H1 (cell line): Measurements from ENCODE around the gene TTI1. TPM values are rescaled to one million over a fixed set of nuclear protein-coding genes. Genes with fewer than 3 reads are reported as not detected.

Experiments
- CTCF ChIA-PET: fragments of 300-600 bp; sonication (Branson Sonifier 250); formaldehyde crosslinking; loops from one replicate; lab custom pipeline; 2021; ENCODE audit not compliant: partially characterized antibody; lab: Charles Lee
- POLR2A ChIA-PET: fragments of 300-600 bp; sonication (Branson Sonifier 250); formaldehyde crosslinking; loops from one replicate; lab custom pipeline; 2021; ENCODE audit warnings: inconsistent platforms; ENCODE audit not compliant: partially characterized antibody; lab: Charles Lee
- DNase-seq, 2 experiments: peaks; one replicate each; pipeline versions ENCODE4 v3.0.0 to v3.0.0-alpha.2; 2010 to 2022; ENCODE audit warnings: low spot score in 2 of 2, low read depth in 1 of 2, mixed read lengths in 1 of 2
- FAIRE-seq: peaks from 2 replicates; lab custom pipeline; 2011; peaks lifted over from hg19 to GRCh38; lab: Jason Lieb, UNC
- H2AFZ ChIP-seq: 2 replicates; pipeline ENCODE4 v1.8.1; 2012; ENCODE audit warnings: low read length, inconsistent platforms
- H2AK5ac ChIP-seq: 2 replicates; pipeline ENCODE4 v1.6.1; 2013; ENCODE audit warnings: low read depth, low read length
- H2BK120ac ChIP-seq: replicated peaks from 2 replicates; pipeline ENCODE3; 2013; ENCODE audit warnings: low read depth, low read length, inconsistent platforms
- H2BK12ac ChIP-seq: 2 replicates; pipeline ENCODE4 v1.6.1; 2013; ENCODE audit warnings: low read depth, low read length
- H2BK15ac ChIP-seq: 2 replicates; pipeline ENCODE4 v1.6.1; 2013; ENCODE audit warnings: low read length
- H2BK20ac ChIP-seq: 2 replicates; pipeline ENCODE4 v1.6.1; 2013; ENCODE audit warnings: low read length
- H2BK5ac ChIP-seq: 2 replicates; pipeline ENCODE4 v1.6.1; 2013; ENCODE audit warnings: low read depth, low read length
- H3K14ac ChIP-seq: 2 replicates; pipeline ENCODE4 v1.6.1; 2013; ENCODE audit warnings: inconsistent platforms; ENCODE audit not compliant: insufficient read length
- H3K18ac ChIP-seq: 2 replicates; pipeline ENCODE4 v1.6.1; 2013; ENCODE audit warnings: low read length; ENCODE audit errors: extremely low read depth
- H3K23ac ChIP-seq: 2 replicates; pipeline ENCODE4 v1.6.1; 2013; ENCODE audit warnings: inconsistent platforms; ENCODE audit not compliant: insufficient read length
- H3K23me2 ChIP-seq: 2 replicates; pipeline ENCODE4 v1.6.1; 2013; ENCODE audit warnings: low read depth, low read length
- H3K27ac ChIP-seq: 2 replicates; pipeline ENCODE4 v1.6.1; 2011; ENCODE audit warnings: low read depth, low read length, inconsistent platforms
- H3K27me3 ChIP-seq, 4 experiments: replicated peaks in 1 of 4; 1 replicate in 1 of 4; 2 replicates in 3 of 4; pipeline versions ENCODE4 v1.6.1 to v1.8.1; 2011 to 2013; ENCODE audit warnings: low read length in 3 of 4, mild to moderate bottlenecking in 3 of 4, inconsistent platforms in 2 of 4, mixed read lengths in 2 of 4, moderate library complexity in 1 of 4; ENCODE audit not compliant: control insufficient read depth in 3 of 4, insufficient read depth in 3 of 4; ENCODE audit errors: extremely low read depth in 1 of 4
- H3K36me3 ChIP-seq, 4 experiments: 2 replicates each; pipeline versions ENCODE4 v1.6.1 to v1.8.1; 2011 to 2013; ENCODE audit warnings: mild to moderate bottlenecking in 4 of 4, low read length in 3 of 4, moderate library complexity in 2 of 4, control low read depth in 1 of 4, inconsistent platforms in 1 of 4; ENCODE audit not compliant: insufficient read depth in 4 of 4, control insufficient read depth in 2 of 4
- H3K4ac ChIP-seq: replicated peaks from 2 replicates; pipeline ENCODE3; 2013; ENCODE audit warnings: low read length, low read depth, mixed read lengths, inconsistent platforms; ENCODE audit not compliant: insufficient read length
- H3K4me1 ChIP-seq, 4 experiments: replicated peaks in 1 of 4; 1 replicate in 1 of 4; 2 replicates in 3 of 4; pipeline versions ENCODE4 v1.6.1 to v1.8.1; 2011 to 2013; ENCODE audit warnings: low read length in 3 of 4, inconsistent platforms in 2 of 4, mixed read lengths in 1 of 4; ENCODE audit not compliant: insufficient read depth in 4 of 4, control insufficient read depth in 3 of 4
- H3K4me2 ChIP-seq, 2 experiments: 2 replicates each; pipeline versions ENCODE4 v1.6.1 to v1.8.1; 2011 to 2013; ENCODE audit warnings: low read depth in 2 of 2, low read length in 2 of 2, control low read depth in 1 of 2, inconsistent platforms in 1 of 2, mild to moderate bottlenecking in 1 of 2; ENCODE audit not compliant: insufficient read depth in 1 of 2
- H3K4me3 ChIP-seq, 4 experiments: fragments of 200-600, 300-600 bp in 1 of 4; sonication (generic), shearing (Covaris generic), sonication (Bioruptor Twin) in 1 of 4; 2 replicates each; pipeline versions ENCODE4 v1.5.1 to v1.8.1; 2011 to 2016; ENCODE audit warnings: low read length in 4 of 4, low read depth in 3 of 4, control low read depth in 2 of 4, inconsistent platforms in 2 of 4, mild to moderate bottlenecking in 2 of 4, mixed read lengths in 1 of 4, moderate library complexity in 1 of 4; ENCODE audit not compliant: insufficient read depth in 2 of 4; ENCODE audit errors: extremely low read depth in 1 of 4
- H3K56ac ChIP-seq: replicated peaks from 2 replicates; pipeline ENCODE3; 2013; ENCODE audit warnings: low read depth, mild to moderate bottlenecking, mixed read lengths, low read length, inconsistent platforms; ENCODE audit not compliant: insufficient read length
- H3K79me1 ChIP-seq: 2 replicates; pipeline ENCODE4 v1.6.1; 2013; ENCODE audit warnings: low read depth, low read length, control low read depth
- H3K79me2 ChIP-seq, 2 experiments: 2 replicates each; pipeline versions ENCODE4 v1.6.1 to v1.8.1; 2012 to 2013; ENCODE audit warnings: low read length in 2 of 2, mild to moderate bottlenecking in 2 of 2, inconsistent platforms in 1 of 2; ENCODE audit not compliant: insufficient read depth in 2 of 2, control insufficient read depth in 1 of 2
- H3K9ac ChIP-seq, 4 experiments: replicated peaks in 1 of 4; 1 replicate in 1 of 4; 2 replicates in 3 of 4; pipeline versions ENCODE4 v1.6.1 to v1.8.1; 2011 to 2013; ENCODE audit warnings: low read depth in 3 of 4, low read length in 3 of 4, control low read depth in 2 of 4, mild to moderate bottlenecking in 2 of 4, moderate library complexity in 2 of 4, inconsistent platforms in 1 of 4; ENCODE audit errors: extremely low read depth in 1 of 4
- H3K9me3 ChIP-seq, 2 experiments: 2 replicates each; pipeline versions ENCODE4 v1.6.1 to v1.8.1; 2012 to 2013; ENCODE audit warnings: mild to moderate bottlenecking in 2 of 2, moderate library complexity in 2 of 2, control low read depth in 1 of 2, inconsistent platforms in 1 of 2, low read depth in 1 of 2, low read length in 1 of 2, mixed read lengths in 1 of 2; ENCODE audit not compliant: insufficient read depth in 2 of 2
- H4K20me1 ChIP-seq, 2 experiments: replicated peaks in 1 of 2; 2 replicates each; pipeline versions ENCODE3 to v1.8.1; 2011 to 2013; ENCODE audit warnings: inconsistent platforms in 2 of 2, low read length in 2 of 2, mild to moderate bottlenecking in 1 of 2; ENCODE audit not compliant: insufficient read depth in 2 of 2, control insufficient read depth in 1 of 2
- H4K5ac ChIP-seq: 2 replicates; pipeline ENCODE4 v1.6.1; 2013; ENCODE audit warnings: low read length, low read depth, mixed read lengths, inconsistent platforms; ENCODE audit not compliant: insufficient read length
- H4K8ac ChIP-seq: 2 replicates; pipeline ENCODE4 v1.8.0; 2013; ENCODE audit warnings: mild to moderate bottlenecking, moderate library complexity, low read length, inconsistent platforms; ENCODE audit not compliant: insufficient read depth; ENCODE audit errors: extremely low read depth
- H4K91ac ChIP-seq: replicated peaks from 2 replicates; pipeline ENCODE3; 2013; ENCODE audit warnings: low read length, mixed read lengths, inconsistent platforms; ENCODE audit not compliant: insufficient read length
- CBX8 ChIP-seq: fragments of 300-800, 300-1000 bp; sonication (generic); IDR thresholded peaks from 2 replicates; pipeline ENCODE4 v1.7.1; 2016; ENCODE audit warnings: low read depth, low read length, borderline replicate concordance
- EGR1 ChIP-seq: IDR thresholded peaks from 2 replicates; pipeline ENCODE4 v1.6.1; 2011; ENCODE audit warnings: low read depth, low read length, borderline replicate concordance
- KDM5A ChIP-seq: fragments of 200-600 bp; IDR thresholded peaks from 2 replicates; pipeline ENCODE4 v1.7.1; 2012; ENCODE audit warnings: mild to moderate bottlenecking, low read length, inconsistent platforms, mixed read lengths
- NANOG ChIP-seq: IDR thresholded peaks from 2 replicates; pipeline ENCODE4 v1.6.1; 2011; ENCODE audit warnings: low read length, low read depth, mild to moderate bottlenecking, inconsistent platforms; ENCODE audit not compliant: insufficient read depth, poor library complexity, severe bottlenecking
- POLR2A ChIP-seq, 2 experiments: IDR thresholded peaks; 1 replicate in 1 of 2; 2 replicates in 1 of 2; pipeline ENCODE4 v1.6.1; 2011; ENCODE audit warnings: low read depth in 2 of 2, low read length in 2 of 2, mild to moderate bottlenecking in 2 of 2; ENCODE audit errors: control extremely low read depth in 1 of 2
- POLR2AphosphoS5 ChIP-seq: IDR thresholded peaks from 2 replicates; pipeline ENCODE4 v1.6.1; 2011; ENCODE audit warnings: low read depth, low read length
- RFX5 ChIP-seq: IDR thresholded peaks from 2 replicates; pipeline ENCODE4 v1.6.1; 2011; ENCODE audit warnings: low read depth, low read length, improper control_type of control experiment, borderline replicate concordance
- RXRA ChIP-seq: IDR thresholded peaks from 2 replicates; pipeline ENCODE4 v1.6.1; 2011; ENCODE audit warnings: low read depth, mild to moderate bottlenecking, low read length, moderate library complexity; ENCODE audit not compliant: insufficient read depth
- SIN3A ChIP-seq, 2 experiments: IDR thresholded peaks in 1 of 2; conservative IDR thresholded peaks in 1 of 2; 2 replicates each; pipeline ENCODE4 v1.6.1; 2011 to 2012; ENCODE audit warnings: low read length in 2 of 2, improper control_type of control experiment in 1 of 2, low read depth in 1 of 2, mild to moderate bottlenecking in 1 of 2
- SUZ12 ChIP-seq: fragments of 200-600 bp; sonication (generic); IDR thresholded peaks from 2 replicates; pipeline ENCODE4 v1.6.1; 2012; ENCODE audit warnings: mild to moderate bottlenecking, inconsistent platforms, low read length, moderate library complexity, mixed read lengths
- TCF12 ChIP-seq: IDR thresholded peaks from 2 replicates; pipeline ENCODE4 v1.6.1; 2011; ENCODE audit warnings: low read depth, mild to moderate bottlenecking, low read length
- WGBS, 2 experiments: shearing (Covaris generic) in 1 of 2; methylation state at CpG; one replicate each; pipeline versions ENCODE4 v1.1.6 to v1.1.7; 2013 to 2015; ENCODE audit warnings: low lambda C conversion rate in 2 of 2, mixed read lengths in 2 of 2, inconsistent platforms in 1 of 2, low coverage in 1 of 2, missing lambda C conversion rate in 1 of 2; ENCODE audit not compliant: insufficient replicate concordance in 2 of 2, insufficient coverage in 1 of 2, insufficient read length in 1 of 2; ENCODE audit errors: extremely low coverage in 1 of 2, missing lambda C conversion rate in 1 of 2; 5-methylcytosine and 5-hydroxymethylcytosine counted together
- polyA plus RNA-seq, 7 experiments: library from polyadenylated mRNA; depleted of rRNA in 3 of 7; stranded (reverse) in 5 of 7; unstranded in 2 of 7; fragments of >200 nt in 5 of 7; fragments of 200-250 nt in 2 of 7; gene quantifications; 1 replicate in 5 of 7; 2 replicates in 1 of 7; 4 replicates in 1 of 7; pipeline versions ENCODE4 v1.2.1 to v1.2.3, GENCODE V29; 2011 to 2013; ENCODE audit warnings: missing spikeins in 2 of 7, mixed read lengths in 2 of 7
- total RNA-seq: library from RNA; stranded (reverse); fragmentation: NEBNext Ultra II Directional; extraction: Animal tissue kit (Norgen Biotek cat#: 25700); gene quantifications from 2 replicates; pipeline ENCODE4 v1.2.1, GENCODE V29; 2021

Gene TTI1
- total and polyA plus RNA-seq, 2 of the 8 experiments (the other 6 are each of a cell fraction or from before 2014, with no cell fraction given) = 34.1 to 47.0 TPM

GRCh38 chr20:37943033-37943432 lies 90.2 kb downstream of the TTI1 start:
- 80% methylated on average over 12 of the region's 12 CpGs; no CpG with 5 or more reads in 1 of the 2 experiments for WGBS, 2 experiments
- Histone ChIP-seq H3K36me3 (no peaks in the 10 kb centered on the region), H3K27me3 (no peaks in the 10 kb centered on the region), H3K4me3 (no peak overlapping the region), H3K23me2 (no peaks in the 10 kb centered on the region), H3K4ac (no peak overlapping the region), H3K79me2 (no peaks in the 10 kb centered on the region), H3K27ac (no peak overlapping the region), H4K20me1 (peaks cover 0 to 1% of the 10 kb centered on the region in 2 experiments), H3K9me3 (no peaks in the 10 kb centered on the region), H3K23ac (no peak overlapping the region), H2BK20ac (no peak overlapping the region), H3K56ac (no peak overlapping the region), H3K18ac (no peak overlapping the region), H3K4me2 (no peak overlapping the region), H2AK5ac (no peak overlapping the region), H2BK15ac (no peak overlapping the region), H2BK5ac (no peak overlapping the region), H3K4me1 (0 out of 7 replicates have a peak, but pooled peaks cover 0 to 4% (median 0%) of the 10 kb centered on the region in 4 experiments), H2BK12ac (no peak overlapping the region), H2BK120ac (no peak overlapping the region)
- FAIRE-seq = no peak
- POLR2A ChIA-PET = interaction anchor here (0.6 to 1.0 kb wide), 3 partner anchors 10 to 1688 kb away, joined by 3 read pairs; no protein-coding TSS in a partner anchor
- CTCF ChIA-PET = interaction anchor here (0.7 to 4.9 kb wide), 17 partner anchors 9 to 190 kb away, joined by 3 to 42 read pairs (median 4); no protein-coding TSS in a partner anchor
- TF ChIP-seq SUZ12 (no peak), TCF12 (no peak), POLR2A (IDR thresholded peaks at IDR 0.05; ENCODE audit: control extremely low read depth in 1 of 2, low read depth in 2 of 2, low read length in 2 of 2) (no peak), NANOG (no peak), POLR2AphosphoS5 (no peak), RFX5 (no peak), SIN3A (conservative IDR thresholded peaks at IDR 0.05 in 1 of 2, IDR thresholded peaks at IDR 0.05 in 1 of 2; ENCODE audit: low read depth in 1 of 2, low read length in 2 of 2) (no peak), RXRA (no peak), KDM5A (no peak), EGR1 (no peak), CBX8 (no peak)
- TF ChIP-seq, all 59 proteins: peak for 0
- H4K8ac ChIP-seq = no peak overlapping the region
- H3K14ac ChIP-seq = no peak overlapping the region
- peak in 1 of 2 experiments; percentile 37 for DNase-seq
- H4K5ac ChIP-seq = no peak overlapping the region
- H4K91ac ChIP-seq = no peak overlapping the region
- no peak overlapping the region for H3K9ac ChIP-seq
- H2AFZ ChIP-seq = no peak overlapping the region
- no peaks in the 10 kb centered on the region for H3K79me1 ChIP-seq
